Measurements from ENCODE around the gene NPAS3. TPM values are rescaled to one million over a fixed set of nuclear protein-coding genes. Genes with fewer than 3 reads are reported as not detected.

Gene NPAS3
- total RNA-seq, 2 donors from 2014 or later, result 0.33 to 0.78 TPM

DNA sequence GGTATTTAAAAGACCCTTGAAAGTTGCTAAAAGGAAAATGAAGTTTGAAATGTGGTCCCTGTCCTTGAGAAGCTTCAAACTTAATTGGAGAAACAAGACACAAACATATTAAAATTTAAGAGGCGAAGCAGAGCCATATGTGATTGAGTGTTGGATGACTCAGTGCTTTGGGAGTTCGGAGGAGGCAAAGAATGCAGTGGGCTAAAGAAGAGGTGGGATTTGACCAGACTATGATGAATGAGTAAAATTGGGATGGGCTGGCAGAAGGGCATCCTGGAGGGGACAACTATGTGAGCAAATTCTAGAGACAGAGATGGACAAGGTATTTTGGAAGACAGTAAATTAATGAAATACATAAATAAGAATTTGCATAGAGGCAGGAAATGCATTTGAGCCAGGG, 653.6 kb downstream of the NPAS3 start:
- ATAC-seq (no peak), DNase-seq (no peak)
- TF ChIP-seq, protein P1, sequence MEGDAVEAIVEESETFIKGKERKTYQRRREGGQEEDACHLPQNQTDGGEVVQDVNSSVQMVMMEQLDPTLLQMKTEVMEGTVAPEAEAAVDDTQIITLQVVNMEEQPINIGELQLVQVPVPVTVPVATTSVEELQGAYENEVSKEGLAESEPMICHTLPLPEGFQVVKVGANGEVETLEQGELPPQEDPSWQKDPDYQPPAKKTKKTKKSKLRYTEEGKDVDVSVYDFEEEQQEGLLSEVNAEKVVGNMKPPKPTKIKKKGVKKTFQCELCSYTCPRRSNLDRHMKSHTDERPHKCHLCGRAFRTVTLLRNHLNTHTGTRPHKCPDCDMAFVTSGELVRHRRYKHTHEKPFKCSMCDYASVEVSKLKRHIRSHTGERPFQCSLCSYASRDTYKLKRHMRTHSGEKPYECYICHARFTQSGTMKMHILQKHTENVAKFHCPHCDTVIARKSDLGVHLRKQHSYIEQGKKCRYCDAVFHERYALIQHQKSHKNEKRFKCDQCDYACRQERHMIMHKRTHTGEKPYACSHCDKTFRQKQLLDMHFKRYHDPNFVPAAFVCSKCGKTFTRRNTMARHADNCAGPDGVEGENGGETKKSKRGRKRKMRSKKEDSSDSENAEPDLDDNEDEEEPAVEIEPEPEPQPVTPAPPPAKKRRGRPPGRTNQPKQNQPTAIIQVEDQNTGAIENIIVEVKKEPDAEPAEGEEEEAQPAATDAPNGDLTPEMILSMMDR (IDR thresholded peaks at IDR 0.05), result no peak
- no peak for TF ChIP-seq POLR2A (IDR thresholded peaks at IDR 0.05)
- 86 to 88% methylated on average over 2 of the region's 2 CpGs for WGBS, 2 donors
- no peak overlapping the region for H3K4me3 ChIP-seq
- peaks cover 4% of the 10 kb centered on the region for H3K4me1 ChIP-seq
- H3K27ac ChIP-seq, result no peak overlapping the region
- H3K36me3 ChIP-seq (replicated peaks in 1 of 2; ENCODE audit: insufficient read depth in 1 of 2, low read depth in 2 of 2), result no peaks in the 10 kb centered on the region
- no peaks in the 10 kb centered on the region for H3K27me3 ChIP-seq
- no peaks in the 10 kb centered on the region for H3K9me3 ChIP-seq
- intact Hi-C loops (cut with DNase I), result no loop called here

DNA sequence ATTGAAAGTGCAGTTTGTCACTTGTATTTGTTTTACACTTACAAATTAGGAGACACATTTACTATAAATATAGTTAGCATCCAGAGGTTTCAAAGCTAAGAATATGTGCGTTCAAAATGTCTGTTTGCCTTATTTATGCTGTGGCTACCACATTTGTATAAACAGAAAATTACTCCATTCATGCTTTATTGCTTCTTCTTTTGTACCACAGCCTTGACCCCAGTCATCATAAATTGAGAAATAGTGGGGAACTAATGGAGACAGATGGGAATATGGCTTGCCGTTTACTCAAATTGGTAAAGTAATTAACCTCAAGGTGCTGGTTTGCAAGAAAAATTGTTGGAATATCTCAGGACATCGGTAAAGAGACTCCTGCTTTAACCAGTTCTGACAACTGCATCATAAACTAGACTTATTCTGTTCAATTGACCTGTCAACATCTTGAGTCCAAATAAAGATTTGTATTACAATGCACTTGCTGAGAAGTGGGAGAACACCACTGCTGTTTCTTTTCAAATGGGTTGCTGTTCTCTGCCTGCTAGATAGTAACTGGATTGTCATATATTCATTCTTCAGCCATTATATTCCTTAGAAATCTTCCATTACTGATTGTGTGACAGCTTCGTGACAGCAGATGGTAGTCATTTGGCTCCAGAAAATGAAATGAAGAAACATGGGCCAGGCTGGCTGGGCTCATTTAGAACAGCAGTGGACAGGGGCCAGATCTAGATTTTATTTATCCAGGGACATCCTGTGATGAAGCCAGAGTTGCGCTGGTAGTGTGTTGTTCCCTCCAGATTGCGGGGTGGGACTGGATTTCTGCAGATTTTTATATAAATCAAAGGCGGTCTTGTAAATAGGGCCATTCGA, 657.8 kb downstream of the NPAS3 start:
- DNase-seq, result no peak

DNA sequence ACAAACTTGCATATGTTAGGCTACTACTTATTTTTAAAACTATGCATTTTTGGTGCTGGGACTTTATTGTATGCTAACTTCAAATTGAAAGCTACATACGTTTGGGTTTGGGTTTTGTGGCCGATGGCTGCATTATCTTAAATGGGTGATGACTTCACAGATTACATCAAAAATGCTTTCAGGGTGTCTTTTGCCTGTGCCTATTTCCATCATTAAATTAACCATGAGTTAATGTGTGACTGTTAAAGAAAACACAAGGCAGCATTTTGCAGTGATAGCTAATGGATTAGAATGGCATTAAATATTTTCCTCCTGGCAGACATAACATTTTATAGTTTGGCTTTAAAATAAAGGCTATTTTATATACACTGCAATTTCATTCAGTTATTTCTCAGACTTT, 659.9 kb downstream of the NPAS3 start:
- TF ChIP-seq, protein P1 (IDR thresholded peaks at IDR 0.05), result no peak
- no peak for TF ChIP-seq POLR2A (IDR thresholded peaks at IDR 0.05)
- no peak for DNase-seq
- H3K27ac ChIP-seq, result no peak overlapping the region
- no peak overlapping the region for H3K4me3 ChIP-seq
- no peaks in the 10 kb centered on the region for H3K4me1 ChIP-seq
- ATAC-seq, result no peak
- intact Hi-C loops (cut with DNase I), result no loop called here
- no peaks in the 10 kb centered on the region for H3K27me3 ChIP-seq
- WGBS, 2 donors, result 51 to 76% methylated on average over 2 of the region's 2 CpGs
- H3K9me3 ChIP-seq, result no peaks in the 10 kb centered on the region
- H3K36me3 ChIP-seq (replicated peaks in 1 of 2; ENCODE audit: insufficient read depth in 1 of 2, low read depth in 2 of 2), result no peaks in the 10 kb centered on the region

More for the DNA sequence above, 657.8 kb downstream of the NPAS3 start:
- Histone ChIP-seq H3K27ac (no peak overlapping the region), H3K27me3 (no peaks in the 10 kb centered on the region), H3K36me3 (replicated peaks in 1 of 2; ENCODE audit: insufficient read depth in 1 of 2, low read depth in 2 of 2) (no peaks in the 10 kb centered on the region), H3K4me3 (no peak overlapping the region), H3K4me1 (no peaks in the 10 kb centered on the region), H3K9me3 (no peaks in the 10 kb centered on the region)
- TF ChIP-seq POLR2A (IDR thresholded peaks at IDR 0.05), result no peak
- TF ChIP-seq, protein P1 (IDR thresholded peaks at IDR 0.05), result no peak
- WGBS, 2 donors, result 84 to 91% methylated on average over 8 of the region's 8 CpGs
- intact Hi-C loops (cut with DNase I), result no loop called here
- ATAC-seq, result no peak

DNA sequence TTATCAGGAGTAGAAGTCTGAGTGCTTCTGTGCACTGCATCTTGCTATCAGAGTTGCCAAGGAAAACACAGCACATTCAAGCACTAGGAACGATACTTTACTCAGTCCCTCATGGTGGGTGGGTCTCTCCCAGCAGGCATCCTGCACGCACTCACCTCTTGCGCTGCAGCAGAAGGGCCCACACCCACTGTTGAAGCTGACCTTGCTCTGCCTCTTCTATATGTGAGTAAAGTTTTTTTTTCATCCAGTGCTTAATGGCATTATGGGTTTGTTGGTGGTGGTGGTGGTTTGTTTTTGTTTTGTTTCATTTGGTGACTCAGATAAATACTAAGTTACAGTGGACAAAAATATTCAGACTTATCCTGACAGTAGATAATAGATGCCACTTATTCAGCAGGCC, 663.7 kb downstream of the NPAS3 start:
- H3K36me3 ChIP-seq (replicated peaks in 1 of 2; ENCODE audit: insufficient read depth in 1 of 2, low read depth in 2 of 2), result no peaks in the 10 kb centered on the region
- intact Hi-C loops (cut with DNase I), result no loop called here
- H3K4me3 ChIP-seq, result no peak overlapping the region
- no peak overlapping the region for H3K27ac ChIP-seq
- 73 to 91% methylated on average over 3 of the region's 3 CpGs for WGBS, 2 donors
- TF ChIP-seq, protein P1 (IDR thresholded peaks at IDR 0.05), result no peak
- no peak for TF ChIP-seq POLR2A (IDR thresholded peaks at IDR 0.05)
- no peak for DNase-seq
- no peaks in the 10 kb centered on the region for H3K4me1 ChIP-seq
- ATAC-seq, result no peak
- H3K9me3 ChIP-seq, result no peaks in the 10 kb centered on the region
- no peaks in the 10 kb centered on the region for H3K27me3 ChIP-seq

DNA sequence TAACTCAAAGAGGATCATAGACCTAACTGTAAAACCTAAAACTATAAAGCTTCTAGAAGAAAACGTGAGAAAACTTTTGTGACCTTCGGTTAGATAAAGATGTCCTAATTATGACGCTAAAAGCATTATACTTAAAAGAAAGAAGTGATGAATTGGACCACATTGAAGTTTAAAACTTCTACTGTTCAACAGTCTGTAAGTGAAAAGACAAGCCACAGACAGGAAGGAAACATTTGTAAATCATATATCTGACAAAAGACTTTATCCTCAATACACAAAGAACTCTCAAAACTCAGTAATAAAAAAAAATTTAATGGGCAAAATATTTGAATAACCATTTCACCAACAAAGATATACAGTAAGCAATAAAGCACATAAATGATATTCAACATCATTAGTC, 667.9 kb downstream of the NPAS3 start:
- no peaks in the 10 kb centered on the region for H3K27me3 ChIP-seq
- DNase-seq, result no peak

More for the DNA sequence above, 667.9 kb downstream of the NPAS3 start:
- no peaks in the 10 kb centered on the region for H3K36me3 ChIP-seq (replicated peaks in 1 of 2; ENCODE audit: insufficient read depth in 1 of 2, low read depth in 2 of 2)
- intact Hi-C loops (cut with DNase I), result no loop called here
- whole genome bisulfite sequencing, 2 donors, result 65 to 72% methylated on average over 3 of the region's 3 CpGs
- H3K27ac ChIP-seq, result no peak overlapping the region
- no peak for ATAC-seq
- no peaks in the 10 kb centered on the region for H3K4me1 ChIP-seq
- H3K4me3 ChIP-seq, result no peak overlapping the region
- no peak for TF ChIP-seq POLR2A (IDR thresholded peaks at IDR 0.05)
- TF ChIP-seq, protein P1 (IDR thresholded peaks at IDR 0.05), result no peak
- H3K9me3 ChIP-seq, result no peaks in the 10 kb centered on the region
